KMS-11 (cell line): Measurements from ENCODE around the gene PLEKHA5.
A peak's percentile ranks its signal among the peaks of the same experiment; 100 is the strongest.

Experiments used
- H2AFZ ChIP-seq: fragments of 200-600 bp; sonication (generic); 2 replicates; pipeline ENCODE4 v1.6.1; 2016; ENCODE audit warnings: antibody characterized with exemption, mixed run types, low read depth
- H3K27ac ChIP-seq: fragments of 200-600 bp; sonication (generic); 2 replicates; pipeline ENCODE4 v1.6.1; 2016; ENCODE audit warnings: mild to moderate bottlenecking, mixed run types
- H3K27me3 ChIP-seq: fragments of 200-600 bp; sonication (generic); 2 replicates; pipeline ENCODE4 v1.6.1; 2017; ENCODE audit warnings: mild to moderate bottlenecking, low read depth, mixed run types, moderate library complexity; ENCODE audit not compliant: insufficient read depth
- H3K36me3 ChIP-seq: fragments of 200-600 bp; sonication (generic); 2 replicates; pipeline ENCODE4 v1.6.1; 2017; ENCODE audit warnings: mild to moderate bottlenecking, mixed run types; ENCODE audit not compliant: insufficient read depth
- H3K4me1 ChIP-seq: fragments of 200-600 bp; sonication (generic); 2 replicates; pipeline ENCODE4 v1.6.1; 2016; ENCODE audit warnings: mild to moderate bottlenecking, low read depth, mixed run types; ENCODE audit not compliant: poor library complexity, severe bottlenecking
- H3K4me2 ChIP-seq: fragments of 200-600 bp; sonication (generic); 2 replicates; pipeline ENCODE4 v1.7.0; 2016; ENCODE audit warnings: mild to moderate bottlenecking, mixed run types
- H3K4me3 ChIP-seq: fragments of 200-600 bp; sonication (generic); IDR thresholded peaks from 2 replicates; pipeline ENCODE4 v1.6.1; 2017; ENCODE audit warnings: low read depth, low read length, mixed read lengths; ENCODE audit not compliant: insufficient read depth
- H3K79me2 ChIP-seq: fragments of 200-600 bp; sonication (generic); 2 replicates; pipeline ENCODE4 v1.6.1; 2016; ENCODE audit warnings: low read depth, mixed run types; ENCODE audit not compliant: insufficient read depth
- H3K9ac ChIP-seq: fragments of 200-600 bp; sonication (generic); 2 replicates; pipeline ENCODE4 v1.6.1; 2016; ENCODE audit warnings: mild to moderate bottlenecking, mixed run types
- H4K20me1 ChIP-seq: fragments of 200-600 bp; sonication (generic); 2 replicates; pipeline ENCODE4 v1.6.1; 2016; ENCODE audit warnings: mild to moderate bottlenecking, mixed run types; ENCODE audit not compliant: insufficient read depth
- TF ChIP-seq, protein P1 (sequence below): fragments of 200-600 bp; sonication (generic); conservative IDR thresholded peaks from 2 replicates; pipeline ENCODE4 v1.6.1; 2017; ENCODE audit warnings: low read depth, mild to moderate bottlenecking, antibody characterized with exemption, low read length, moderate library complexity, mixed read lengths

The PLEKHA5 gene

DNA sequence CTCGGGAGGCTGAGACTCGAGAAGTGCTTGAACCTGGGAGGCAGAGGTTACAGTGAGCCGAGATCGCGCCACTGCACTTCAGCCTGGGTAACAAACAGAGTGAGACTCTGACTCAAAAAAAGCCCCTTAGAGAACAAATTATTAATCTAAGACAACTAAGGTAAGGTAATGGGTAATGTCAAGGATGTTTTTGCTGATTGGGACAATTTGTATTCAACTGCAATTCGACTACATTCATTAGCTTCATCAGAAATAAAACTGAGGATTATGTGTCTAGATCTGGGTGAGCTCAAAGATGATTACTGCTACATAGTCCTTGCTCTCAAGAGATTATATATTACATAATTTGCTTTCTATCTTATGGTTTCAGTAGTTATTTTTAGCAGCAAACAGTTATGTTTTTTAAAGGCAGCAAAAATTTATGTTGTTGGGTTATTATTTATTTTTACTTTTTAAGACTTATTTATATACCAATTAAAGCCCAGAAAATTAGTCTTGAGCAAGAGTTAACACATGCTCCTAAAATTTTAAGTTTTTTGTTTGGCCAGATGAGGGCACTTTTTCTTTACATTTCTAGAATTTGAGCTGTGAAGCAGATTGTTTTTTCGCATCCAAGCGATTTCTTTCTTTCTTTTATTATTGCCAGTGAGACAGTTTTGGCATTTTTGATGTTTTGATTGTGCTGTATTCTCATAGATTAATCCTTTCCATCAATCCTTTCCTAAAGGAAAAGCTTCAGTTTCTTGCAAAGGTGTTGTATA, 52.3 kb downstream of the PLEKHA5 start:
- H3K4me2 ChIP-seq, result no peak overlapping the region
- H3K27ac ChIP-seq, result no peak overlapping the region
- no peak overlapping the region for H3K9ac ChIP-seq

DNA sequence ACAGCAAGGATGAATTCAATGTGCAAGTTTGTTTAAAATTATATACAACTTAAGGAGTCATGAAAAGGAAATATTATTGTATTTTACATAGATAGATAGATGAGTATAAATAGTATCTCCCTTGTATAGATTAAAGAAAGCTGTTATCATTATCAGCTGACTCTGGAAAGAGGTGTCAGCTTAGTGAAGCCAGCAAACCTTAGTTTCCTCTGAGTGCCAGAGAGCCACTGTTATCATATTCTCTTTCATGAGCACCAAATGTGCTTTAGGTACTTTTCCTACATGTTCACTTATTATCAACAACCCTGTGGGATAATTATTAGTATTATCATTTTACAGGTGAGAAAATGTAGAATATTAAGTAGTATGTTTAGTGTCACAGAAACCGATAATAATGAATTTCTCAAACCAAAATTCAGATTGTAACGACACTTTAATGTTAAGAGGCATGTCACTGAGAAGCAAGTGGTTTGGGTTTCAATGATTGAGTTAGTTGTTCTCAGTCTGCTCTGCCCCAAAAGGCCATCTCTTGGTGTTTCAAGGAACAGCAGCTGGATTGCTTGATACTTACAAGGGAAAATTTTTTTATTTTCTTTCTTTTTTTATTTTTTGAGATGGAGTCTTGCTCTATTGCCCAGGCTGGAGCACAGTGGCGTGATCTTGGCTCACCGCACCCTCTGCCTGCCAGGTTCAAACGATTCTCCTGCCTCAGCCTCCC, 53.7 kb downstream of the PLEKHA5 start:
- peaks cover 26% of the 10 kb centered on the region for H3K4me1 ChIP-seq

More for the DNA sequence above, 52.3 kb downstream of the PLEKHA5 start:
- TF ChIP-seq, protein P1, sequence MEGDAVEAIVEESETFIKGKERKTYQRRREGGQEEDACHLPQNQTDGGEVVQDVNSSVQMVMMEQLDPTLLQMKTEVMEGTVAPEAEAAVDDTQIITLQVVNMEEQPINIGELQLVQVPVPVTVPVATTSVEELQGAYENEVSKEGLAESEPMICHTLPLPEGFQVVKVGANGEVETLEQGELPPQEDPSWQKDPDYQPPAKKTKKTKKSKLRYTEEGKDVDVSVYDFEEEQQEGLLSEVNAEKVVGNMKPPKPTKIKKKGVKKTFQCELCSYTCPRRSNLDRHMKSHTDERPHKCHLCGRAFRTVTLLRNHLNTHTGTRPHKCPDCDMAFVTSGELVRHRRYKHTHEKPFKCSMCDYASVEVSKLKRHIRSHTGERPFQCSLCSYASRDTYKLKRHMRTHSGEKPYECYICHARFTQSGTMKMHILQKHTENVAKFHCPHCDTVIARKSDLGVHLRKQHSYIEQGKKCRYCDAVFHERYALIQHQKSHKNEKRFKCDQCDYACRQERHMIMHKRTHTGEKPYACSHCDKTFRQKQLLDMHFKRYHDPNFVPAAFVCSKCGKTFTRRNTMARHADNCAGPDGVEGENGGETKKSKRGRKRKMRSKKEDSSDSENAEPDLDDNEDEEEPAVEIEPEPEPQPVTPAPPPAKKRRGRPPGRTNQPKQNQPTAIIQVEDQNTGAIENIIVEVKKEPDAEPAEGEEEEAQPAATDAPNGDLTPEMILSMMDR, result peak; percentile 21; the same call in 1 of the 2 replicates
- Histone ChIP-seq H3K79me2 (no peaks in the 10 kb centered on the region), H2AFZ (no peak overlapping the region), H3K36me3 (no peaks in the 10 kb centered on the region), H4K20me1 (no peaks in the 10 kb centered on the region), H3K4me3 (no peak overlapping the region), H3K27me3 (no peaks in the 10 kb centered on the region), H3K4me1 (peaks cover 12% of the 10 kb centered on the region)

DNA sequence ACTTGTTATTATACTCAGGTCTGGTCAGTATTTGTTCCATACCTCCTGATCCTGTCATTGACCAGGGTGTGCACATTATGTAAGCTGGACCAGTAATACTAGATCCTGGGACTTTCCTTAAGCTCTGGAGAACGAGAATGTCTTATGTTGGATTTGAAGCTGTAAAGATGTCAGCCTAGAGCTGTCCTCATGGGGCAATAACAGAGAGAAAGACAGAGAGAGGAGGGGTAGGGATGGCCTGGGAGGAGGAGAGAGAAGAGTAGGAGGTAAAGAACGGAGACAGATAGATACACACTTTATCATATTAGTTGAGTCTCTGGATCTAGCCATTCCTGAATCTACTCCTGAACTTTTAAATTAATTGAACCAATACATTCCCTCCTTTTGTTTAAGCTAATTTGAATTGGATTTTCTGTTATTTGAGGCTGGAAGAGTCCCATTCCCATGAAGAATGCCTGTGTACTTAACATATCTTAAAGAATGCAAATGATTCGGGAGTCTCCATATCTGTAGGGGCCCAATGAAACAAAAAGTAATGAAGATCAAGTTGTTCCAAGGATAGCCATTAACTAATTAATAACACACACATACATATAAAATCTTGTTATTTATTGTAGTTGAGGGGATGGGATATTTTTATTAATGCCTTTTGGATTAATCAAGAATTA, 55.9 kb downstream of the PLEKHA5 start:
- Histone ChIP-seq H3K79me2 (no peaks in the 10 kb centered on the region), H3K36me3 (no peaks in the 10 kb centered on the region), H2AFZ (no peak overlapping the region), H3K4me2 (no peak overlapping the region), H3K27ac (no peak overlapping the region), H3K27me3 (no peaks in the 10 kb centered on the region), H3K9ac (no peak overlapping the region), H3K4me1 (peaks cover 26% of the 10 kb centered on the region), H3K4me3 (no peak overlapping the region), H4K20me1 (no peaks in the 10 kb centered on the region)
- TF ChIP-seq, protein P1, result no peak

More for the DNA sequence above, 53.7 kb downstream of the PLEKHA5 start:
- Histone ChIP-seq H3K4me3 (no peak overlapping the region), H2AFZ (no peak overlapping the region), H3K36me3 (no peaks in the 10 kb centered on the region), H4K20me1 (no peaks in the 10 kb centered on the region), H3K27me3 (no peaks in the 10 kb centered on the region), H3K4me2 (no peak overlapping the region), H3K79me2 (no peaks in the 10 kb centered on the region), H3K27ac (no peak overlapping the region), H3K9ac (no peak overlapping the region)
- TF ChIP-seq, protein P1, result no peak

DNA sequence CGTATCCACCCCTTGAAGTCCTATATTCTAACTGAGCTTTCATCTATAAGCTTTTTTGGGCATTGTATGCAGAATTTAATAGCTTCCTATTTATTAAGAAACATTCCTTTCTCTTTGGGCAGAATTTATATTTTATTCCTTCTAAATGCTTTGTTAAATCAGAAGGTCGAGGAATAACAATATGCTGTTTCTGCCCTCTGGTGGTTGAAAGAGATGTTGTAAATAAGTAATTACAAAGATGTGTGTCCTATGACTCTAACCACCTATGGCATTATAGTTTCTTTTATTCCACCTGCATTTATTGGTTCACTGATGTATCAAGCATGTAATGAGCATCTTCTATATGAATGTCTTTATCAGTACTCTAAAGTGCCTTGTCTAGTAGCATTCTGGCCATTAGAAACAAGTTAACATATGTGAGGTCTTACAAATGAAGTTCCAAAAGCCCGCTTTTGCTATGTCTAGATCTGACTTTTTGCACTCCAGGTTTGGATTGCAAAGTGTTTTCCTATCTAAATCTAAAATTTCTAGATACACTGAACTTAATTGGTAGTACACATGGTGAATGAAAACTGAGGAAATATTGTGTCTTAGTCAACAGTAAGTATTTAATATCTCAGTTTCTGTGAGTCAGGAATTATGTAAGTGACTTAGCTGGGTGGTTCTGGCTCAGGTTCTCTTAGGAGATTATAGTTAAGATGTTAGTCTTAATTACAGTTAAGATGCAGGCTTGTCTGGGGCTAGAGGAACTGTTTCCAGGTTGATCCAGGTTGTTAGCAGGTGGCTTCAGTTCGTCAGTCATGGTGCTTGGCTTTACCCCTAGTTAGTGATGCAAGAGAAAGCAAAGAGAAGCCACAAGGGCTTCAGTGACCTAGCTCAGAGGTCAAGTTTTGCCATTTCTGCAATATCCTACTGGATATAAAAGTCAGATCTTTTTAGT, 57.5 kb downstream of the PLEKHA5 start:
- Histone ChIP-seq H3K9ac (no peak overlapping the region), H3K4me2 (no peak overlapping the region), H3K4me3 (no peak overlapping the region), H3K27me3 (no peaks in the 10 kb centered on the region), H3K27ac (no peak overlapping the region), H3K36me3 (no peaks in the 10 kb centered on the region), H2AFZ (no peak overlapping the region), H3K79me2 (no peaks in the 10 kb centered on the region), H4K20me1 (no peaks in the 10 kb centered on the region), H3K4me1 (peaks cover 21% of the 10 kb centered on the region)
- TF ChIP-seq, protein P1, result peak; percentile 65
